GM19025 (cell line): ENCODE results near the gene PTPRH.
"Not testable (repeated sequence)": the region's sequence is repeated elsewhere in the genome, so short reads cannot be mapped to it uniquely, and the experiment has no call there.

Experiments used
- ATAC-seq: cut with Tn5 transposase; IDR thresholded peaks from one replicate; pipeline ENCODE4 v1.9.1; 2021; ENCODE audit warnings: mild to moderate bottlenecking, low read depth, moderate library complexity; ENCODE audit not compliant: unreplicated experiment

The PTPRH gene

GRCh38 chr19:55227241-55228014, 18.1 kb upstream of the PTPRH start:
- no peak for ATAC-seq

GRCh38 chr19:55226788-55227187, 17.5 kb upstream of the PTPRH start:
- no peak for ATAC-seq

GRCh38 chr19:55226273-55226672, 17.0 kb upstream of the PTPRH start:
- ATAC-seq, result no peak

- no peak for ATAC-seq
These were observed 16.2 kb upstream of the PTPRH start for GRCh38 chr19:55225415-55225958.

GRCh38 chr19:55224679-55225414, 15.5 kb upstream of the PTPRH start:
- not testable (repeated sequence) for ATAC-seq

- ATAC-seq, result no peak
These were observed 14.9 kb upstream of the PTPRH start for GRCh38 chr19:55224038-55224665.

- ATAC-seq, result no peak
These were observed 14.2 kb upstream of the PTPRH start for GRCh38 chr19:55223291-55224037.

- no peak for ATAC-seq
These were observed 11.2 kb upstream of the PTPRH start for GRCh38 chr19:55220525-55220924.

GRCh38 chr19:55216461-55217198, 7.3 kb upstream of the PTPRH start:
- no peak for ATAC-seq

GRCh38 chr19:55213547-55213946, 4.2 kb upstream of the PTPRH start:
- no peak for ATAC-seq

GRCh38 chr19:55212447-55212846, 3.1 kb upstream of the PTPRH start:
- ATAC-seq, result no peak

GRCh38 chr19:55209693-55210472, 582 bp upstream of the PTPRH start:
- no peak for ATAC-seq

GRCh38 chr19:55206664-55207500, 2.4 kb downstream of the PTPRH start:
- ATAC-seq, result no peak

- ATAC-seq, result not testable (repeated sequence)
These were observed 7.1 kb downstream of the PTPRH start for GRCh38 chr19:55202199-55202598.

- no peak for ATAC-seq
These were observed 9.6 kb downstream of the PTPRH start for GRCh38 chr19:55199620-55200204.

GRCh38 chr19:55198651-55199050, 10.7 kb downstream of the PTPRH start:
- no peak for ATAC-seq

GRCh38 chr19:55197528-55197927, 11.8 kb downstream of the PTPRH start:
- no peak for ATAC-seq

GRCh38 chr19:55196803-55197202, 12.5 kb downstream of the PTPRH start:
- ATAC-seq, result no peak
